GM12878 (cell line): Measurements from ENCODE around the gene JCHAIN. TPM values are rescaled to one million over a fixed set of nuclear protein-coding genes. Genes with fewer than 3 reads are reported as not detected.

Source experiments
- ASH2L ChIP-seq: fragments of 300-600, 200-600 bp; sonication (generic); IDR thresholded peaks from 2 replicates; pipeline ENCODE4 v1.6.1; 2017; ENCODE audit warnings: low read depth, mild to moderate bottlenecking, borderline replicate concordance
- ATF2 ChIP-seq: IDR thresholded peaks from 2 replicates; pipeline ENCODE4 v1.6.1; 2012; ENCODE audit warnings: low read length, inconsistent platforms
- BHLHE40 ChIP-seq, 2 experiments: fragments of 450-650 bp in 1 of 2; IDR thresholded peaks; 2 replicates each; pipeline ENCODE4 v1.6.1; 2011 to 2017; ENCODE audit warnings: low read depth in 2 of 2, borderline replicate concordance in 1 of 2, improper control_type of control experiment in 1 of 2, low read length in 1 of 2, mild to moderate bottlenecking in 1 of 2
- ESRRA ChIP-seq: IDR thresholded peaks from 2 replicates; pipeline ENCODE4 v1.6.1; 2012; ENCODE audit warnings: mild to moderate bottlenecking, low read length, improper control_type of control experiment
- FOS ChIP-seq: IDR thresholded peaks from 3 replicates; pipeline ENCODE4 v1.6.1; 2011; ENCODE audit warnings: borderline replicate concordance; ENCODE audit not compliant: insufficient read length; ENCODE audit errors: extremely low read depth
- HCFC1 ChIP-seq: fragments of 150-350 bp; IDR thresholded peaks from 2 replicates; pipeline ENCODE4 v1.6.1; 2014; ENCODE audit warnings: low read length
- HDAC6 ChIP-seq: fragments of 200-600 bp; sonication (generic); IDR thresholded peaks from one replicate; pipeline ENCODE4 v1.8.0; 2017; ENCODE audit warnings: antibody characterized with exemption; ENCODE audit not compliant: unreplicated experiment
- HDGF ChIP-seq: fragments of 450-650 bp; IDR thresholded peaks from 2 replicates; pipeline ENCODE4 v1.6.1; 2016; ENCODE audit warnings: antibody characterized with exemption
- IKZF1 ChIP-seq: fragments of 450-650 bp; conservative IDR thresholded peaks from 2 replicates; pipeline ENCODE4 v1.6.1; 2017; ENCODE audit warnings: antibody characterized with exemption, mild to moderate bottlenecking
- IRF4 ChIP-seq: IDR thresholded peaks from 2 replicates; pipeline ENCODE4 v1.6.1; 2011; ENCODE audit warnings: low read depth, low read length
- NKRF ChIP-seq: fragments of 450-650 bp; conservative IDR thresholded peaks from 2 replicates; pipeline ENCODE4 v1.6.1; 2017; ENCODE audit warnings: mild to moderate bottlenecking, moderate library complexity
- RB1 ChIP-seq: fragments of 450-650 bp; formaldehyde crosslinking; IDR thresholded peaks from 2 replicates; pipeline ENCODE4 v1.6.1; 2017; ENCODE audit warnings: mild to moderate bottlenecking, borderline replicate concordance
- RCOR1 ChIP-seq: conservative IDR thresholded peaks from 2 replicates; pipeline ENCODE4 v1.6.1; 2012; ENCODE audit warnings: low read depth, low read length, improper control_type of control experiment
- SMAD5 ChIP-seq: IDR thresholded peaks from 2 replicates; pipeline ENCODE4 v1.6.1; 2016; ENCODE audit warnings: antibody characterized with exemption, low read depth
- TCF7 ChIP-seq: IDR thresholded peaks from 2 replicates; pipeline ENCODE4 v1.6.1; 2014; ENCODE audit warnings: antibody characterized with exemption, borderline replicate concordance
- ZBED1 ChIP-seq: IDR thresholded peaks from 2 replicates; pipeline ENCODE4 v1.6.1; 2016; ENCODE audit warnings: borderline replicate concordance
- ZBTB4 ChIP-seq: fragments of 450-650 bp; formaldehyde crosslinking; IDR thresholded peaks from 2 replicates; pipeline ENCODE4 v1.4.0; 2022; ENCODE audit warnings: mild to moderate bottlenecking, moderate library complexity
- ZNF24 ChIP-seq: fragments of 450-650 bp; IDR thresholded peaks from 2 replicates; pipeline ENCODE4 v1.6.1; 2017; ENCODE audit warnings: antibody characterized with exemption, mild to moderate bottlenecking
- ZNF622 ChIP-seq: fragments of 450-650 bp; IDR thresholded peaks from 2 replicates; pipeline ENCODE4 v1.6.1; 2017; ENCODE audit warnings: mild to moderate bottlenecking, inconsistent platforms
- polyA plus RNA-seq, 11 experiments: library from polyadenylated mRNA; depleted of rRNA in 4 of 11; unstranded in 6 of 11; stranded (reverse) in 5 of 11; fragments of >200 nt; fragmentation: Nextera tagmentation in 4 of 11; fragmentation: Illumina TruSeq in 1 of 11; extraction: Ambion mirVana in 4 of 11; extraction: Trizol in 1 of 11; gene quantifications; 1 replicate in 1 of 11; 2 replicates in 10 of 11; pipeline versions ENCODE4 v1.2.1 to v1.2.3, GENCODE V29; 2011 to 2016; ENCODE audit warnings: inconsistent platforms in 2 of 11, missing spikeins in 2 of 11, low read depth in 1 of 11
- total RNA-seq, 4 experiments: library from RNA; depleted of rRNA in 3 of 4; stranded (reverse); fragments of >200 nt in 3 of 4; fragmentation: Illumina TruSeq in 1 of 4; extraction: Trizol in 1 of 4; gene quantifications; 2 replicates each; pipeline versions ENCODE4 v1.2.1 to v1.2.3, GENCODE V29; 2013 to 2021

The JCHAIN gene
- total and polyA plus RNA-seq, 10 of the 15 experiments (the other 5 are each of a cell fraction or from before 2014, with no cell fraction given), result 188 to 1,045 (median 486) TPM

- TF ChIP-seq ZBTB4 (no peak), ZNF24 (peak; percentile 26; the same call in 1 of the 2 replicates), HDAC6 (no peak), IKZF1 (peak; percentile 97), HCFC1 (peak; percentile 77), IRF4 (peak; percentile 82), HDGF (no peak), BHLHE40 (IDR thresholded peaks at IDR 0.05; ENCODE audit: borderline replicate concordance in 1 of 2, low read depth in 2 of 2, low read length in 1 of 2) (peak; percentile 46 to 56; a peak in 1 of 4 replicates), FOS (no peak), ASH2L (no peak), SMAD5 (peak; percentile 78; the same call in 1 of the 2 replicates), ESRRA (no peak), ZNF622 (no peak), ZBED1 (0 out of 2 replicates have a peak, but pooled peaks have one; percentile 9), ATF2 (peak; percentile 33; the same call in 1 of the 2 replicates), RCOR1 (0 out of 2 replicates have a peak, but pooled peaks have one; percentile 62), TCF7 (peak; percentile 71; the same call in 1 of the 2 replicates), RB1 (peak; percentile 59; the same call in 1 of the 2 replicates), NKRF (peak; percentile 79)
Measured at GRCh38 chr4:70687821-70688794, 21.8 kb upstream of the JCHAIN start, which contains the start of gene UTP3 (continued).
